Keratinocyte (primary cell): Measurements from ENCODE around the gene MMD. TPM values are rescaled to one million over a fixed set of nuclear protein-coding genes. Genes with fewer than 3 reads are reported as not detected.

Experiments used
- DNase-seq: peaks from one replicate; pipeline ENCODE4 v3.0.0-alpha.2; 2011; ENCODE audit warnings: low read depth, missing footprints, low spot score
- FAIRE-seq: peaks from 2 replicates; lab custom pipeline; 2011; peaks lifted over from hg19 to GRCh38; lab: Jason Lieb, UNC
- H2AFZ ChIP-seq: 2 replicates; pipeline ENCODE4 v1.6.0; 2012; ENCODE audit warnings: low read length, control low read depth, inconsistent platforms; ENCODE audit not compliant: control insufficient read depth
- H3K27ac ChIP-seq: 2 replicates; pipeline ENCODE4 v1.5.1; 2011; ENCODE audit warnings: low read length; ENCODE audit not compliant: control insufficient read depth, insufficient read depth
- H3K27me3 ChIP-seq: 3 replicates; pipeline ENCODE4 v1.6.0; 2011; ENCODE audit warnings: low read length; ENCODE audit not compliant: control insufficient read depth, insufficient read depth; ENCODE audit errors: extremely low read depth
- H3K36me3 ChIP-seq, 2 experiments: 2 replicates in 1 of 2; 3 replicates in 1 of 2; pipeline ENCODE4 v1.5.1; 2011; ENCODE audit warnings: low read length in 2 of 2, mild to moderate bottlenecking in 1 of 2; ENCODE audit not compliant: control insufficient read depth in 2 of 2, insufficient read depth in 2 of 2; ENCODE audit errors: extremely low read depth in 1 of 2
- H3K4me1 ChIP-seq: 3 replicates; pipeline ENCODE4 v1.5.1; 2011; ENCODE audit warnings: low read length; ENCODE audit not compliant: control insufficient read depth, insufficient read depth; ENCODE audit errors: extremely low read depth
- H3K4me2 ChIP-seq: 3 replicates; pipeline ENCODE4 v1.6.0; 2011; ENCODE audit warnings: low read depth, low read length; ENCODE audit not compliant: control insufficient read depth, insufficient read depth; ENCODE audit errors: extremely low read depth
- H3K4me3 ChIP-seq, 3 experiments: fragments of 200-600 bp in 1 of 3; sonication (generic) in 1 of 3; 2 replicates in 2 of 3; 3 replicates in 1 of 3; pipeline ENCODE4 v1.5.1; 2011 to 2016; ENCODE audit warnings: low read length in 3 of 3, mild to moderate bottlenecking in 3 of 3, control low read depth in 2 of 3, inconsistent platforms in 1 of 3, low read depth in 1 of 3, mixed read lengths in 1 of 3, mixed run types in 1 of 3, moderate library complexity in 1 of 3; ENCODE audit not compliant: control insufficient read depth in 2 of 3, insufficient read depth in 2 of 3; ENCODE audit errors: extremely low read depth in 1 of 3
- H3K79me2 ChIP-seq: 2 replicates; pipeline ENCODE4 v1.6.0; 2012; ENCODE audit warnings: low read length; ENCODE audit not compliant: control insufficient read depth, insufficient read depth
- H3K9ac ChIP-seq: 3 replicates; pipeline ENCODE4 v1.6.0; 2011; ENCODE audit warnings: low read length; ENCODE audit not compliant: control insufficient read depth, insufficient read depth; ENCODE audit errors: extremely low read depth
- H3K9me1 ChIP-seq: 3 replicates; pipeline ENCODE4 v1.6.0; 2011; ENCODE audit warnings: low read length; ENCODE audit not compliant: control insufficient read depth, insufficient read depth; ENCODE audit errors: extremely low read depth
- H3K9me3 ChIP-seq: 2 replicates; pipeline ENCODE4 v1.5.1; 2012; ENCODE audit warnings: low read depth, low read length; ENCODE audit not compliant: control insufficient read depth
- H4K20me1 ChIP-seq: 3 replicates; pipeline ENCODE4 v1.6.0; 2011; ENCODE audit warnings: low read length; ENCODE audit not compliant: control insufficient read depth, insufficient read depth; ENCODE audit errors: extremely low read depth
- EZH2 ChIP-seq: IDR thresholded peaks from one replicate; pipeline ENCODE4 v1.6.1; 2012; ENCODE audit warnings: inconsistent platforms, mild to moderate bottlenecking, low read length, moderate library complexity
- dilution Hi-C: fragments of 300-500 bp; cut with MboI; formaldehyde crosslinking; loops from one replicate; pipeline ENCODE4 v1.7.0; 2020; ENCODE audit warnings: low sequenced_read_pairs; ENCODE audit not compliant: extremely low pct_ligation_motif_present
- polyA plus RNA-seq, 5 experiments: library from polyadenylated mRNA; depleted of rRNA in 3 of 5; stranded (reverse) in 3 of 5; stranded (forward) in 1 of 5; unstranded in 1 of 5; fragments of >200 nt; gene quantifications; 1 replicate in 1 of 5; 2 replicates in 3 of 5; 3 replicates in 1 of 5; pipeline versions ENCODE4 v1.2.1 to v1.2.3, GENCODE V29; 2011 to 2012; ENCODE audit warnings: missing spikeins in 2 of 5, low read depth in 1 of 5, low replicate concordance in 1 of 5
- TF ChIP-seq, protein P1 (sequence below), 3 experiments: IDR thresholded peaks in 1 of 3; conservative IDR thresholded peaks in 1 of 3; optimal IDR thresholded peaks in 1 of 3; 2 replicates in 2 of 3; 3 replicates in 1 of 3; pipeline versions ENCODE3 to v1.5.1; 2011; ENCODE audit warnings: low read length in 3 of 3, mild to moderate bottlenecking in 3 of 3, moderate library complexity in 2 of 3, control low read depth in 1 of 3, inconsistent platforms in 1 of 3; ENCODE audit not compliant: insufficient read depth in 2 of 3; ENCODE audit errors: extremely low read depth in 1 of 3

MMD gene
- polyA plus RNA-seq, 1 donor (not counting 4 experiments of a cell fraction or from before 2014, with no cell fraction given): 6.4 TPM

DNA sequence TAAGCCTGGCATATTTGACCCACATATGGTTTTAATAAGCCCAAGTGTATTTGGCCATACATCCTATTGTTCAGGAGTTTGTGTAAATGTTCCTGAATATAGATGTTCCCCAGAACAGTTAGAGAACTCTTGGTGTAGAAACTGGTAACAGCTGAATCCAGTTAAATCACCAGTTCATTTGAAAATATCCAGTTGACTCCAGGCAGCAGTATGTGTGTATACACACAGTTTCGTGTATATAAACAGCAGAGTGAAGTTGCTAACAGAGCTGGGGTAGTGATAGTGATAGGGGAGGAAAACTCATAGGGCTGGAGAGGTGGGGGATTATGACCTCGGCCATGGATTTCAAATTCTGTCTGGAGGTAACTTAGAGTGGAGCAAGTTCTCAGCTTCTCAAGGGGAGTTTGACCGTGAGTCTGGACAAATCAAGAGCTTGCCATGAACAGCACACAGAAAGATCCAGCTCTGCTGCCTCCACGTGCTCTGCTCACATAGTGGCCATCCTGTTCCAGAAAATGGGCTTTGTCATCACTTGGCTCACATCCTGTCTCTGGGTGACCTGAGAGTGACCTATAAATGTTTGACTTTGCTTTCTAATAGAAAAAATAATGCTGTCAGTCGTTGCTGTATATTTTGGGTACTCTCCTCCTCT, 30.6 kb upstream of the MMD start:
- Histone ChIP-seq H3K9me1 (no peaks in the 10 kb centered on the region), H3K79me2 (no peaks in the 10 kb centered on the region), H3K36me3 (no peaks in the 10 kb centered on the region), H3K9ac (no peak overlapping the region), H4K20me1 (no peaks in the 10 kb centered on the region), H3K4me1 (peaks cover 5% of the 10 kb centered on the region), H3K4me2 (no peak overlapping the region), H3K9me3 (no peaks in the 10 kb centered on the region), H3K4me3 (no peak overlapping the region), H3K27ac (no peak overlapping the region), H2AFZ (no peak overlapping the region), H3K27me3 (no peaks in the 10 kb centered on the region)
- FAIRE-seq: no peak
- no peak for DNase-seq
- TF ChIP-seq, protein P1, sequence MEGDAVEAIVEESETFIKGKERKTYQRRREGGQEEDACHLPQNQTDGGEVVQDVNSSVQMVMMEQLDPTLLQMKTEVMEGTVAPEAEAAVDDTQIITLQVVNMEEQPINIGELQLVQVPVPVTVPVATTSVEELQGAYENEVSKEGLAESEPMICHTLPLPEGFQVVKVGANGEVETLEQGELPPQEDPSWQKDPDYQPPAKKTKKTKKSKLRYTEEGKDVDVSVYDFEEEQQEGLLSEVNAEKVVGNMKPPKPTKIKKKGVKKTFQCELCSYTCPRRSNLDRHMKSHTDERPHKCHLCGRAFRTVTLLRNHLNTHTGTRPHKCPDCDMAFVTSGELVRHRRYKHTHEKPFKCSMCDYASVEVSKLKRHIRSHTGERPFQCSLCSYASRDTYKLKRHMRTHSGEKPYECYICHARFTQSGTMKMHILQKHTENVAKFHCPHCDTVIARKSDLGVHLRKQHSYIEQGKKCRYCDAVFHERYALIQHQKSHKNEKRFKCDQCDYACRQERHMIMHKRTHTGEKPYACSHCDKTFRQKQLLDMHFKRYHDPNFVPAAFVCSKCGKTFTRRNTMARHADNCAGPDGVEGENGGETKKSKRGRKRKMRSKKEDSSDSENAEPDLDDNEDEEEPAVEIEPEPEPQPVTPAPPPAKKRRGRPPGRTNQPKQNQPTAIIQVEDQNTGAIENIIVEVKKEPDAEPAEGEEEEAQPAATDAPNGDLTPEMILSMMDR (optimal IDR thresholded peaks at IDR 0.05 in 1 of 3, IDR thresholded peaks at IDR 0.05 in 1 of 3, conservative IDR thresholded peaks at IDR 0.05 in 1 of 3; ENCODE audit: extremely low read depth in 1 of 3, insufficient read depth in 2 of 3, low read length in 3 of 3): no peak
- no peak for TF ChIP-seq EZH2
- dilution Hi-C loops: no loop called here

DNA sequence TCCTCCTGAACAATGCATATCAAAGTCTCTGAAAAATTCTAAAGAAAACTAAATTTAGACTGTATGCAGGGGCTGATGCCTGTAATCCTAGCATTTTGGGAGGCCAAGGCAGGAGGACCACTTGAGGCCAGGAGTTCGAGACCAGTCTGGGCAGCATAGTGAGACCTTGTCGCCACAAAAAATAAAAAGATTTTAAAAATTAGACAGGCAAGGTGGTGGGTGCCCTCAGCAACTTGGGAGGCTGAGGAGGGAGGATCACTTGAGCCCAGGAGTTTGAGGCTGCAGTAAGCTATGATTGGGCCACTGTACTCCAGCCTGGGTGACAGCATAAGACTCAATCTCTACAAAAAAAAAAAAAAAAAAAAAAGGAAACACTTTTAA, 30.1 kb upstream of the MMD start:
- no peak overlapping the region for H2AFZ ChIP-seq
- DNase-seq (no peak), FAIRE-seq (no peak)
- no peaks in the 10 kb centered on the region for H3K9me1 ChIP-seq
- no peaks in the 10 kb centered on the region for H3K9me3 ChIP-seq
- H3K79me2 ChIP-seq: no peaks in the 10 kb centered on the region
- TF ChIP-seq EZH2: no peak
- TF ChIP-seq, protein P1 (optimal IDR thresholded peaks at IDR 0.05 in 1 of 3, IDR thresholded peaks at IDR 0.05 in 1 of 3, conservative IDR thresholded peaks at IDR 0.05 in 1 of 3; ENCODE audit: extremely low read depth in 1 of 3, insufficient read depth in 2 of 3, low read length in 3 of 3): no peak
- dilution Hi-C loops: no loop called here
- H3K27ac ChIP-seq: no peak overlapping the region
- peaks cover 5% of the 10 kb centered on the region for H3K4me1 ChIP-seq
- no peaks in the 10 kb centered on the region for H4K20me1 ChIP-seq
- H3K27me3 ChIP-seq: no peaks in the 10 kb centered on the region
- no peak overlapping the region for H3K4me2 ChIP-seq
- no peak overlapping the region for H3K9ac ChIP-seq
- no peaks in the 10 kb centered on the region for H3K36me3 ChIP-seq
- no peak overlapping the region for H3K4me3 ChIP-seq
